Measurements from ENCODE around the gene ASIC1. TPM values are rescaled to one million over a fixed set of nuclear protein-coding genes. Genes with fewer than 3 reads are reported as not detected.
A peak's percentile ranks its signal among the peaks of the same experiment; 100 is the strongest.

ASIC1 gene
- total and polyA plus RNA-seq, 2 of the 13 experiments (the other 11 are each of a cell fraction or from before 2014, with no cell fraction given): 0.44 to 1.5 TPM

DNA sequence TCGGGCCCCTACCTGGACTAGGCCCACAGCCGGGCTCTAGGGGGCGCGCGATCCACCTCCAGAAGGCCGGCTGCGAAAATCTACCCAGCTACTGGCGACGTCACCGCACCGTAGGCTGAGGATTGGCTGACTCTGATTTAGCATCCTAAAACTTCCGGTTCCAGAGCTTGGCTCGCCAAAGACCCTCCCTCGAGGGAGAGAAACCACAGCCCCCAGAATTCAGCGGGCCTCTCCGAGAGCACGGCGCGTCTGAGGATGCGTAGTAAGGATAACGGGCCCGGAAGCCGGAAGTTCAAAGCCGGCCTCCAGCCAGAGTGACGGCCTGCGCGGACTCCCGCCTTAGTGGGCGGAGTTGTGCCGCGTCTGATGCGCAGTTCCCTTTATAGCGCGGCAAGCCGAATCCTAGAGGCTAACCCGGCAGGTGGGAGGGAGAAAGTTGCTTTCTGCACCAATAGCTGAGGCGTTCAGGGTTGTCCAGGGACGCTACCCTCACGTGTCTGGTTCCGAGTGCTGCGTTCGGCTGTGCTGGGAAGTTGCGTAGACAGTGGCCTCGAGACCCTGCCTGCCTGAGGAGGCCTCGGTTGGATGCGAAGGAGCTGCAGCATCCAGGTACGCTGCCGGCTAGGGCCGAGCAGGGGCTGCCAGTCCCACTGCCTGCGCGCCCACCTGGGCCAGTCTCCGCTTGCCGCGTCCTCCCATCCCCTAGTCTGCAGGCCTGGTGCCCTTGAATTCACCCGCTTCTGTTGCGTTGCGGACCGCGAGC lies 54.5 kb downstream of the ASIC1 start, which contains the start of gene COX14 (continued):
- TF ChIP-seq KDM3A (CRISPR knock-in tag; IDR thresholded peaks at IDR 0.05; ENCODE audit: low read depth): no peak
- peak; percentile 31; the same call in 1 of the 2 replicates for TF ChIP-seq ERF (CRISPR knock-in tag; IDR thresholded peaks at IDR 0.05)
- TF ChIP-seq HINFP (CRISPR knock-in tag; IDR thresholded peaks at IDR 0.05; ENCODE audit: low read depth): no peak; the same call in 1 of the 2 replicates
- TF ChIP-seq SP140L (CRISPR knock-in tag; IDR thresholded peaks at IDR 0.05; ENCODE audit: borderline replicate concordance): no peak
- no peak for TF ChIP-seq CBX2 (IDR thresholded peaks at IDR 0.05; ENCODE audit: low read depth, low read length)
- TF ChIP-seq CBX2 (CRISPR knock-in tag; IDR thresholded peaks at IDR 0.05; ENCODE audit: low read depth): 0 out of 2 replicates have a peak, but pooled peaks have one; percentile 34
- TF ChIP-seq RFX5 (IDR thresholded peaks at IDR 0.05; ENCODE audit: low read depth, low read length): peak; percentile 100
- no peak for TF ChIP-seq ZNF720 (CRISPR knock-in tag; IDR thresholded peaks at IDR 0.05)
- TF ChIP-seq, protein P1, sequence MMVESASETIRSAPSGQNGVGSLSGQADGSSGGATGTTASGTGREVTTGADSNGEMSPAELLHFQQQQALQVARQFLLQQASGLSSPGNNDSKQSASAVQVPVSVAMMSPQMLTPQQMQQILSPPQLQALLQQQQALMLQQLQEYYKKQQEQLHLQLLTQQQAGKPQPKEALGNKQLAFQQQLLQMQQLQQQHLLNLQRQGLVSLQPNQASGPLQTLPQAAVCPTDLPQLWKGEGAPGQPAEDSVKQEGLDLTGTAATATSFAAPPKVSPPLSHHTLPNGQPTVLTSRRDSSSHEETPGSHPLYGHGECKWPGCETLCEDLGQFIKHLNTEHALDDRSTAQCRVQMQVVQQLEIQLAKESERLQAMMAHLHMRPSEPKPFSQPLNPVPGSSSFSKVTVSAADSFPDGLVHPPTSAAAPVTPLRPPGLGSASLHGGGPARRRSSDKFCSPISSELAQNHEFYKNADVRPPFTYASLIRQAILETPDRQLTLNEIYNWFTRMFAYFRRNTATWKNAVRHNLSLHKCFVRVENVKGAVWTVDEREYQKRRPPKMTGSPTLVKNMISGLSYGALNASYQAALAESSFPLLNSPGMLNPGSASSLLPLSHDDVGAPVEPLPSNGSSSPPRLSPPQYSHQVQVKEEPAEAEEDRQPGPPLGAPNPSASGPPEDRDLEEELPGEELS (CRISPR knock-in tag; IDR thresholded peaks at IDR 0.05): no peak
- TF ChIP-seq GABPB1 (CRISPR knock-in tag; IDR thresholded peaks at IDR 0.05): peak; percentile 96
- peak; percentile 63; the same call in 1 of the 2 replicates for TF ChIP-seq SRF (IDR thresholded peaks at IDR 0.05; ENCODE audit: low read depth, low read length)
- TF ChIP-seq, protein P2, sequence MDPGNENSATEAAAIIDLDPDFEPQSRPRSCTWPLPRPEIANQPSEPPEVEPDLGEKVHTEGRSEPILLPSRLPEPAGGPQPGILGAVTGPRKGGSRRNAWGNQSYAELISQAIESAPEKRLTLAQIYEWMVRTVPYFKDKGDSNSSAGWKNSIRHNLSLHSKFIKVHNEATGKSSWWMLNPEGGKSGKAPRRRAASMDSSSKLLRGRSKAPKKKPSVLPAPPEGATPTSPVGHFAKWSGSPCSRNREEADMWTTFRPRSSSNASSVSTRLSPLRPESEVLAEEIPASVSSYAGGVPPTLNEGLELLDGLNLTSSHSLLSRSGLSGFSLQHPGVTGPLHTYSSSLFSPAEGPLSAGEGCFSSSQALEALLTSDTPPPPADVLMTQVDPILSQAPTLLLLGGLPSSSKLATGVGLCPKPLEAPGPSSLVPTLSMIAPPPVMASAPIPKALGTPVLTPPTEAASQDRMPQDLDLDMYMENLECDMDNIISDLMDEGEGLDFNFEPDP (CRISPR knock-in tag; conservative IDR thresholded peaks at IDR 0.05): no peak
- TF ChIP-seq POLR2G (IDR thresholded peaks at IDR 0.05; ENCODE audit: low read depth, low read length): peak; percentile 90
- TF ChIP-seq ATF3 (CRISPR knock-in tag; IDR thresholded peaks at IDR 0.05): no peak
- TF ChIP-seq, protein P3, sequence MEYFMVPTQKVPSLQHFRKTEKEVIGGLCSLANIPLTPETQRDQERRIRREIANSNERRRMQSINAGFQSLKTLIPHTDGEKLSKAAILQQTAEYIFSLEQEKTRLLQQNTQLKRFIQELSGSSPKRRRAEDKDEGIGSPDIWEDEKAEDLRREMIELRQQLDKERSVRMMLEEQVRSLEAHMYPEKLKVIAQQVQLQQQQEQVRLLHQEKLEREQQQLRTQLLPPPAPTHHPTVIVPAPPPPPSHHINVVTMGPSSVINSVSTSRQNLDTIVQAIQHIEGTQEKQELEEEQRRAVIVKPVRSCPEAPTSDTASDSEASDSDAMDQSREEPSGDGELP (IDR thresholded peaks at IDR 0.05; ENCODE audit: borderline replicate concordance, low read depth): no peak; the same call in 1 of the 2 replicates
- TF ChIP-seq ZNF432 (CRISPR knock-in tag; IDR thresholded peaks at IDR 0.05; ENCODE audit: borderline replicate concordance): no peak
- TF ChIP-seq MIER3 (CRISPR knock-in tag; IDR thresholded peaks at IDR 0.05; ENCODE audit: borderline replicate concordance): peak; percentile 62; the same call in 1 of the 2 replicates
- TF ChIP-seq, protein P4, sequence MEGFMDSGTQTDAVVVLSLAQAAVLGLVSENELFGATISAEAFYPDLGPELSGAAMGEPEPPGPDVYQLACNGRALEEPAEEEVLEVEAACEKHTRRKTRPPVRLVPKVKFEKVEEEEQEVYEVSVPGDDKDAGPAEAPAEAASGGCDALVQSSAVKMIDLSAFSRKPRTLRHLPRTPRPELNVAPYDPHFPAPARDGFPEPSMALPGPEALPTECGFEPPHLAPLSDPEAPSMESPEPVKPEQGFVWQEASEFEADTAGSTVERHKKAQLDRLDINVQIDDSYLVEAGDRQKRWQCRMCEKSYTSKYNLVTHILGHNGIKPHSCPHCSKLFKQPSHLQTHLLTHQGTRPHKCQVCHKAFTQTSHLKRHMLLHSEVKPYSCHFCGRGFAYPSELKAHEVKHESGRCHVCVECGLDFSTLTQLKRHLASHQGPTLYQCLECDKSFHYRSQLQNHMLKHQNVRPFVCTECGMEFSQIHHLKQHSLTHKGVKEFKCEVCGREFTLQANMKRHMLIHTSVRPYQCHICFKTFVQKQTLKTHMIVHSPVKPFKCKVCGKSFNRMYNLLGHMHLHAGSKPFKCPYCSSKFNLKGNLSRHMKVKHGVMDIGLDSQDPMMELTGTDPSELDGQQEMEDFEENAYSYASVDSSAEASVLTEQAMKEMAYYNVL (CRISPR knock-in tag; IDR thresholded peaks at IDR 0.05; ENCODE audit: borderline replicate concordance): peak; percentile 57; the same call in 1 of the 2 replicates
- no peak for TF ChIP-seq ZBTB7A (CRISPR knock-in tag; IDR thresholded peaks at IDR 0.05)
- TF ChIP-seq, protein P5, sequence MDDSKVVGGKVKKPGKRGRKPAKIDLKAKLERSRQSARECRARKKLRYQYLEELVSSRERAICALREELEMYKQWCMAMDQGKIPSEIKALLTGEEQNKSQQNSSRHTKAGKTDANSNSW (CRISPR knock-in tag; IDR thresholded peaks at IDR 0.05; ENCODE audit: borderline replicate concordance): peak; percentile 81; the same call in 1 of the 2 replicates
- peak; percentile 94 for TF ChIP-seq ELF4 (CRISPR knock-in tag; IDR thresholded peaks at IDR 0.05; ENCODE audit: borderline replicate concordance)

Data from HepG2 (cell line).